Calu3 (cell line): ENCODE measurements around the gene GPR33. TPM values are rescaled to one million over a fixed set of nuclear protein-coding genes. Genes with fewer than 3 reads are reported as not detected.
A peak's percentile ranks its signal among the peaks of the same experiment; 100 is the strongest.
"Not testable (repeated sequence)": the region's sequence is repeated elsewhere in the genome, so short reads cannot be mapped to it uniquely, and the experiment has no call there.

Source experiments
- BruUV-seq: library from RNA; stranded (reverse); fragments of 400-500 nt; replicated peaks from 2 replicates; lab custom pipeline; 2021; lab: Mats Ljungman, UMichigan
- CTCF ChIA-PET: fragments of 300-600 bp; sonication (Branson Sonifier 250); formaldehyde crosslinking; loops from one replicate; lab custom pipeline; 2022; ENCODE audit warnings: antibody characterized with exemption; lab: Charles Lee
- DNase-seq: peaks from one replicate; pipeline ENCODE4 v3.0.0; 2022
- H3K27ac Mint-ChIP-seq: one replicate; pipeline ENCODE4 v1.8.0; 2022; ENCODE audit warnings: mixed read lengths; ENCODE audit not compliant: unreplicated experiment
- H3K27me3 Mint-ChIP-seq: one replicate; pipeline ENCODE4 v1.8.0; 2022; ENCODE audit warnings: mixed read lengths; ENCODE audit not compliant: unreplicated experiment
- H3K36me3 Mint-ChIP-seq: one replicate; pipeline ENCODE4 v1.8.0; 2022; ENCODE audit warnings: mild to moderate bottlenecking, moderate library complexity, mixed read lengths; ENCODE audit not compliant: insufficient read depth, unreplicated experiment
- H3K4me1 Mint-ChIP-seq: one replicate; pipeline ENCODE4 v1.8.0; 2022; ENCODE audit warnings: mild to moderate bottlenecking, low read depth, mixed read lengths; ENCODE audit not compliant: unreplicated experiment
- H3K4me3 Mint-ChIP-seq: one replicate; pipeline ENCODE4 v1.8.0; 2022; ENCODE audit warnings: mild to moderate bottlenecking, low read depth, moderate library complexity, mixed read lengths; ENCODE audit not compliant: unreplicated experiment
- H3K9me3 Mint-ChIP-seq: one replicate; pipeline ENCODE4 v1.8.0; 2022; ENCODE audit warnings: low read depth, mixed read lengths; ENCODE audit not compliant: unreplicated experiment
- CTCF ChIP-seq: fragments of 200-600 bp; IDR thresholded peaks from one replicate; pipeline ENCODE4 v1.8.0; 2022; ENCODE audit warnings: antibody characterized with exemption; ENCODE audit not compliant: unreplicated experiment
- intact Hi-C: fragments of 100-400 bp; cut with micrococcal nuclease; formaldehyde crosslinking; loops from one replicate; pipeline ENCODE4 v1.10.0; 2022; ENCODE audit not compliant: unreplicated experiment
- total RNA-seq: library from RNA; stranded (reverse); gene quantifications from 2 replicates; pipeline ENCODE4 v1.2.3, GENCODE V29; 2022

The GPR33 gene
- total RNA-seq, 1 experiment from 2014 or later: not detected

- TF ChIP-seq CTCF: no peak
- H3K27ac Mint-ChIP-seq: no peak overlapping the region
- no peaks in the 10 kb centered on the region for H3K36me3 Mint-ChIP-seq
- H3K9me3 Mint-ChIP-seq: no peaks in the 10 kb centered on the region
- CTCF ChIA-PET: no interaction called here
- no peaks in the 10 kb centered on the region for H3K27me3 Mint-ChIP-seq
- no peak for DNase-seq
- no TSS peak for BruUV-seq
- H3K4me3 Mint-ChIP-seq: no peak overlapping the region
- intact Hi-C loops: no loop called here
- H3K4me1 Mint-ChIP-seq: no peaks in the 10 kb centered on the region
Observed at GRCh38 chr14:31465111-31465510, 22.7 kb downstream of the GPR33 start.

GRCh38 chr14:31462450-31462849, 25.4 kb downstream of the GPR33 start:
- H3K4me1 Mint-ChIP-seq, H3K27me3 Mint-ChIP-seq, CTCF ChIA-PET, BruUV-seq, H3K9me3 Mint-ChIP-seq, intact Hi-C loops, H3K36me3 Mint-ChIP-seq, DNase-seq, H3K27ac Mint-ChIP-seq, H3K4me3 Mint-ChIP-seq: not testable (repeated sequence)

GRCh38 chr14:31461545-31461944, 26.3 kb downstream of the GPR33 start:
- no peaks in the 10 kb centered on the region for H3K4me1 Mint-ChIP-seq
- intact Hi-C loops: no loop called here
- no peaks in the 10 kb centered on the region for H3K9me3 Mint-ChIP-seq
- no peak overlapping the region for H3K4me3 Mint-ChIP-seq
- peaks cover 11% of the 10 kb centered on the region for H3K36me3 Mint-ChIP-seq
- no peak for DNase-seq
- no peaks in the 10 kb centered on the region for H3K27me3 Mint-ChIP-seq
- TF ChIP-seq CTCF: no peak
- CTCF ChIA-PET: no interaction called here
- BruUV-seq: no TSS peak
- H3K27ac Mint-ChIP-seq: no peak overlapping the region

DNA sequence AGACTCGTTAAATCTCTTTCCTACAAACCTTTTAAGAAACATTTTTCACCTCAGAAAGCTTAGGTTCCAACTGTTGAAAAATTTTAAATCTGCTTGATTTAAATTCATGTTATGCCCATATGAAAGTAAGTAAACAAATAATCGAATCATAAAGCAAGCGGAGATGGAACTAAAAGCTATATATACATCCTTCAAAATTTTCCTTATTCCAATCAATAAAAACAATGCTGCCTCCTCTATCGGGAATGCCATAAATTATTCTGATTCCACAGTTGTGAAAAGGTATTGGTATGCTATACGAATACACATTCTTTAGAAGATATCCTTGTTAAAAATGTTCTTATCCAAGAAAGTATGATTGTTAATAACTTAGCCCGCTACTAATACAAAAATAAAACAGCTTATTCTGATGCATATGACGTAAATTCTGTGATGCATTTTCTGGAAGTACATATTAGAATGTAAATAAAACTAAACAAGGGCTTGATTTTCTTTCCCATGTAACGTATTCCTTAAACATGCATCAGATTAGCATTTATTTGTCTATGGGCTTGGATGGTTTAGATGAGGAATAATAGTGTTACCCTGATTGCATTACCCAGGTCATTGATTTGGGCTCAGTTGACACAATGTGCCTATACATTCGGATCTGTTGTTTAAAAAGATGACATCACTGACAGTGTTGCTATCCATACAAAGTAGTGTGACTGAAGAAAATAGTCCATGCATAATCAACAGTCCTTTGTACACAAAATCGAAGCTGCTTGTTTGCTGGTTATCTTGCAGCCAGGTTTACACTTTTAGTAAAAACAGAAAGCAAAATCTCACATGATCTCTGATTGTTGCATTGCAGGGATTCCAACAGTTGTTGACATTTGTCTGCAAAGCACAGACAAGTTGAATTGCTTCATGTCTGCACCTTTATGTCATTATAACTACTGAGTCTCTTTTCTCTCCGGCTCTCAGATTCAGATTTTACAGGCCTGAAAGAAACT, 29.9 kb downstream of the GPR33 start:
- H3K36me3 Mint-ChIP-seq: peaks cover 19% of the 10 kb centered on the region
- BruUV-seq: no TSS peak
- H3K4me3 Mint-ChIP-seq: peak overlapping the region; percentile 92
- peak overlapping the region; percentile 88 for H3K27ac Mint-ChIP-seq
- no peaks in the 10 kb centered on the region for H3K27me3 Mint-ChIP-seq
- CTCF ChIA-PET: interaction anchor here (0.5 to 1.5 kb wide), 3 partner anchors 12 to 485 kb away, joined by 3 to 7 read pairs (median 5); no protein-coding TSS in a partner anchor
- no peak for DNase-seq
- intact Hi-C loops: loop anchor here (1.0 kb wide), 1 partner anchor 793 kb away; no protein-coding TSS in a partner anchor
- H3K9me3 Mint-ChIP-seq: no peaks in the 10 kb centered on the region
- TF ChIP-seq CTCF: no peak
- H3K4me1 Mint-ChIP-seq: no peaks in the 10 kb centered on the region
